WTC11 (cell line): ENCODE data around the gene YIPF2. TPM values are rescaled to one million over a fixed set of nuclear protein-coding genes. Genes with fewer than 3 reads are reported as not detected.

Experiments
- AFF4 ChIP-seq: sonication (generic); formaldehyde crosslinking; IDR thresholded peaks from 2 replicates; pipeline ENCODE4 v1.8.1; 2023; ENCODE audit warnings: mild to moderate bottlenecking, missing genetic modification reagents, borderline replicate concordance
- ATF6 ChIP-seq: sonication (generic); formaldehyde crosslinking; IDR thresholded peaks from 2 replicates; pipeline ENCODE4 v1.8.1; 2023; ENCODE audit warnings: mild to moderate bottlenecking, missing genetic modification reagents
- ERG ChIP-seq: fragments of 250-450 bp; sonication (Bioruptor Pico); IDR thresholded peaks from 2 replicates; pipeline ENCODE4 v1.8.0; 2021; ENCODE audit warnings: mild to moderate bottlenecking
- ESRRA ChIP-seq: sonication (generic); formaldehyde crosslinking; IDR thresholded peaks from 2 replicates; pipeline ENCODE4 v1.8.1; 2022; ENCODE audit warnings: mild to moderate bottlenecking, missing genetic modification reagents, borderline replicate concordance
- GABPB1 ChIP-seq: sonication (generic); formaldehyde crosslinking; IDR thresholded peaks from 2 replicates; pipeline ENCODE4 v1.8.1; 2023; ENCODE audit warnings: mild to moderate bottlenecking, missing genetic modification reagents
- GTF2I ChIP-seq: fragments of 250-450 bp; sonication (Bioruptor Pico); conservative IDR thresholded peaks from 2 replicates; pipeline ENCODE4 v1.4.0; 2021; ENCODE audit warnings: mild to moderate bottlenecking
- JAZF1 ChIP-seq: fragments of 250-450 bp; sonication (Bioruptor Pico); IDR thresholded peaks from 2 replicates; pipeline ENCODE4 v1.9.0; 2021; ENCODE audit warnings: moderate library complexity, mild to moderate bottlenecking, inconsistent platforms
- JUN ChIP-seq: sonication (generic); formaldehyde crosslinking; IDR thresholded peaks from 2 replicates; pipeline ENCODE4 v1.8.0; 2023; ENCODE audit warnings: mild to moderate bottlenecking, missing genetic modification reagents
- KAT7 ChIP-seq: sonication (generic); formaldehyde crosslinking; IDR thresholded peaks from 2 replicates; pipeline ENCODE4 v1.8.1; 2023; ENCODE audit warnings: missing genetic modification reagents, mild to moderate bottlenecking, borderline replicate concordance
- SP1 ChIP-seq: sonication (generic); formaldehyde crosslinking; conservative IDR thresholded peaks from 2 replicates; pipeline ENCODE4 v1.8.1; 2022; ENCODE audit warnings: missing genetic modification reagents
- TEAD4 ChIP-seq: sonication (generic); formaldehyde crosslinking; IDR thresholded peaks from 2 replicates; pipeline ENCODE4 v1.8.0; 2022; ENCODE audit warnings: mild to moderate bottlenecking, missing genetic modification reagents
- ZNF232 ChIP-seq: sonication (generic); formaldehyde crosslinking; IDR thresholded peaks from 2 replicates; pipeline ENCODE4 v1.8.0; 2022; ENCODE audit warnings: mild to moderate bottlenecking, missing genetic modification reagents
- ZNF317 ChIP-seq: sonication (generic); formaldehyde crosslinking; IDR thresholded peaks from 2 replicates; pipeline ENCODE4 v1.8.1; 2023; ENCODE audit warnings: low read depth, mild to moderate bottlenecking, moderate library complexity, missing genetic modification reagents, borderline replicate concordance
- ZNF423 ChIP-seq: fragments of 250-450 bp; sonication (Bioruptor Pico); IDR thresholded peaks from 2 replicates; pipeline ENCODE4 v2.1.2; 2022; ENCODE audit warnings: mild to moderate bottlenecking, moderate library complexity
- ZNF671 ChIP-seq: fragments of 250-450 bp; sonication (Bioruptor Pico); IDR thresholded peaks from 2 replicates; pipeline ENCODE4 v1.8.0; 2021; ENCODE audit warnings: mild to moderate bottlenecking
- total RNA-seq: library from RNA; stranded (reverse); gene quantifications from 3 replicates; pipeline ENCODE4 v1.2.3, GENCODE V29; 2021
- TF ChIP-seq, protein P1 (sequence below): sonication (generic); formaldehyde crosslinking; IDR thresholded peaks from 2 replicates; pipeline ENCODE4 v1.8.0; 2023; ENCODE audit warnings: missing genetic modification reagents
- TF ChIP-seq, protein P2 (sequence below): sonication (generic); formaldehyde crosslinking; conservative IDR thresholded peaks from 2 replicates; pipeline ENCODE4 v1.8.1; 2023; ENCODE audit warnings: mild to moderate bottlenecking, low read depth, missing genetic modification reagents, moderate library complexity
- TF ChIP-seq, protein P3 (sequence below): sonication (generic); formaldehyde crosslinking; IDR thresholded peaks from 2 replicates; pipeline ENCODE4 v1.8.1; 2022; ENCODE audit warnings: low read depth, mild to moderate bottlenecking, moderate library complexity, missing genetic modification reagents, borderline replicate concordance
- TF ChIP-seq, protein P4 (sequence below): sonication (generic); formaldehyde crosslinking; IDR thresholded peaks from 2 replicates; pipeline ENCODE4 v1.8.0; 2022; ENCODE audit warnings: mild to moderate bottlenecking, missing genetic modification reagents
- TF ChIP-seq, protein P5 (sequence below): sonication (generic); formaldehyde crosslinking; IDR thresholded peaks from 2 replicates; pipeline ENCODE4 v1.8.1; 2023; ENCODE audit warnings: mild to moderate bottlenecking, missing genetic modification reagents, moderate library complexity
- TF ChIP-seq, protein P6 (sequence below): fragments of 200-600 bp; IDR thresholded peaks from 2 replicates; pipeline ENCODE4 v1.8.0; 2022; ENCODE audit warnings: antibody characterized with exemption

YIPF2 gene
- total RNA-seq, 1 experiment from 2014 or later, result 65.5 TPM

- TF ChIP-seq, protein P1, sequence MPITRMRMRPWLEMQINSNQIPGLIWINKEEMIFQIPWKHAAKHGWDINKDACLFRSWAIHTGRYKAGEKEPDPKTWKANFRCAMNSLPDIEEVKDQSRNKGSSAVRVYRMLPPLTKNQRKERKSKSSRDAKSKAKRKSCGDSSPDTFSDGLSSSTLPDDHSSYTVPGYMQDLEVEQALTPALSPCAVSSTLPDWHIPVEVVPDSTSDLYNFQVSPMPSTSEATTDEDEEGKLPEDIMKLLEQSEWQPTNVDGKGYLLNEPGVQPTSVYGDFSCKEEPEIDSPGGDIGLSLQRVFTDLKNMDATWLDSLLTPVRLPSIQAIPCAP, result peak; percentile 89
- TF ChIP-seq GABPB1 (CRISPR knock-in tag), result peak; percentile 64; the same call in 1 of the 2 replicates
- TF ChIP-seq TEAD4, result no peak
- TF ChIP-seq, protein P2, sequence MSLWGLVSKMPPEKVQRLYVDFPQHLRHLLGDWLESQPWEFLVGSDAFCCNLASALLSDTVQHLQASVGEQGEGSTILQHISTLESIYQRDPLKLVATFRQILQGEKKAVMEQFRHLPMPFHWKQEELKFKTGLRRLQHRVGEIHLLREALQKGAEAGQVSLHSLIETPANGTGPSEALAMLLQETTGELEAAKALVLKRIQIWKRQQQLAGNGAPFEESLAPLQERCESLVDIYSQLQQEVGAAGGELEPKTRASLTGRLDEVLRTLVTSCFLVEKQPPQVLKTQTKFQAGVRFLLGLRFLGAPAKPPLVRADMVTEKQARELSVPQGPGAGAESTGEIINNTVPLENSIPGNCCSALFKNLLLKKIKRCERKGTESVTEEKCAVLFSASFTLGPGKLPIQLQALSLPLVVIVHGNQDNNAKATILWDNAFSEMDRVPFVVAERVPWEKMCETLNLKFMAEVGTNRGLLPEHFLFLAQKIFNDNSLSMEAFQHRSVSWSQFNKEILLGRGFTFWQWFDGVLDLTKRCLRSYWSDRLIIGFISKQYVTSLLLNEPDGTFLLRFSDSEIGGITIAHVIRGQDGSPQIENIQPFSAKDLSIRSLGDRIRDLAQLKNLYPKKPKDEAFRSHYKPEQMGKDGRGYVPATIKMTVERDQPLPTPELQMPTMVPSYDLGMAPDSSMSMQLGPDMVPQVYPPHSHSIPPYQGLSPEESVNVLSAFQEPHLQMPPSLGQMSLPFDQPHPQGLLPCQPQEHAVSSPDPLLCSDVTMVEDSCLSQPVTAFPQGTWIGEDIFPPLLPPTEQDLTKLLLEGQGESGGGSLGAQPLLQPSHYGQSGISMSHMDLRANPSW (CRISPR knock-in tag), result 0 out of 2 replicates have a peak, but pooled peaks have one; percentile 95
- no peak for TF ChIP-seq GTF2I
- TF ChIP-seq ESRRA (CRISPR knock-in tag), result no peak
- peak; percentile 18; the same call in 1 of the 2 replicates for TF ChIP-seq ZNF423 (CRISPR knock-in tag)
- TF ChIP-seq, protein P3, sequence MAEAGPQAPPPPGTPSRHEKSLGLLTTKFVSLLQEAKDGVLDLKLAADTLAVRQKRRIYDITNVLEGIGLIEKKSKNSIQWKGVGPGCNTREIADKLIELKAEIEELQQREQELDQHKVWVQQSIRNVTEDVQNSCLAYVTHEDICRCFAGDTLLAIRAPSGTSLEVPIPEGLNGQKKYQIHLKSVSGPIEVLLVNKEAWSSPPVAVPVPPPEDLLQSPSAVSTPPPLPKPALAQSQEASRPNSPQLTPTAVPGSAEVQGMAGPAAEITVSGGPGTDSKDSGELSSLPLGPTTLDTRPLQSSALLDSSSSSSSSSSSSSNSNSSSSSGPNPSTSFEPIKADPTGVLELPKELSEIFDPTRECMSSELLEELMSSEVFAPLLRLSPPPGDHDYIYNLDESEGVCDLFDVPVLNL (CRISPR knock-in tag), result no peak
- TF ChIP-seq ZNF671 (CRISPR knock-in tag), result no peak
- no peak for TF ChIP-seq KAT7 (CRISPR knock-in tag)
- TF ChIP-seq, protein P4, sequence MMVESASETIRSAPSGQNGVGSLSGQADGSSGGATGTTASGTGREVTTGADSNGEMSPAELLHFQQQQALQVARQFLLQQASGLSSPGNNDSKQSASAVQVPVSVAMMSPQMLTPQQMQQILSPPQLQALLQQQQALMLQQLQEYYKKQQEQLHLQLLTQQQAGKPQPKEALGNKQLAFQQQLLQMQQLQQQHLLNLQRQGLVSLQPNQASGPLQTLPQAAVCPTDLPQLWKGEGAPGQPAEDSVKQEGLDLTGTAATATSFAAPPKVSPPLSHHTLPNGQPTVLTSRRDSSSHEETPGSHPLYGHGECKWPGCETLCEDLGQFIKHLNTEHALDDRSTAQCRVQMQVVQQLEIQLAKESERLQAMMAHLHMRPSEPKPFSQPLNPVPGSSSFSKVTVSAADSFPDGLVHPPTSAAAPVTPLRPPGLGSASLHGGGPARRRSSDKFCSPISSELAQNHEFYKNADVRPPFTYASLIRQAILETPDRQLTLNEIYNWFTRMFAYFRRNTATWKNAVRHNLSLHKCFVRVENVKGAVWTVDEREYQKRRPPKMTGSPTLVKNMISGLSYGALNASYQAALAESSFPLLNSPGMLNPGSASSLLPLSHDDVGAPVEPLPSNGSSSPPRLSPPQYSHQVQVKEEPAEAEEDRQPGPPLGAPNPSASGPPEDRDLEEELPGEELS (CRISPR knock-in tag), result peak; percentile 96
- TF ChIP-seq AFF4 (CRISPR knock-in tag), result no peak
- 0 out of 2 replicates have a peak, but pooled peaks have one; percentile 26 for TF ChIP-seq ZNF317
- peak; percentile 98 for TF ChIP-seq SP1 (CRISPR knock-in tag)
- TF ChIP-seq ZNF232, result no peak; the same call in 1 of the 2 replicates
- TF ChIP-seq, protein P5, sequence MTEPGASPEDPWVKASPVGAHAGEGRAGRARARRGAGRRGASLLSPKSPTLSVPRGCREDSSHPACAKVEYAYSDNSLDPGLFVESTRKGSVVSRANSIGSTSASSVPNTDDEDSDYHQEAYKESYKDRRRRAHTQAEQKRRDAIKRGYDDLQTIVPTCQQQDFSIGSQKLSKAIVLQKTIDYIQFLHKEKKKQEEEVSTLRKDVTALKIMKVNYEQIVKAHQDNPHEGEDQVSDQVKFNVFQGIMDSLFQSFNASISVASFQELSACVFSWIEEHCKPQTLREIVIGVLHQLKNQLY (CRISPR knock-in tag), result 0 out of 2 replicates have a peak, but pooled peaks have one; percentile 65
- TF ChIP-seq ERG (CRISPR knock-in tag), result no peak; the same call in 1 of the 2 replicates
- no peak for TF ChIP-seq JUN (CRISPR knock-in tag)
- no peak for TF ChIP-seq JAZF1
- no peak for TF ChIP-seq ATF6 (CRISPR knock-in tag)
- TF ChIP-seq, protein P6, sequence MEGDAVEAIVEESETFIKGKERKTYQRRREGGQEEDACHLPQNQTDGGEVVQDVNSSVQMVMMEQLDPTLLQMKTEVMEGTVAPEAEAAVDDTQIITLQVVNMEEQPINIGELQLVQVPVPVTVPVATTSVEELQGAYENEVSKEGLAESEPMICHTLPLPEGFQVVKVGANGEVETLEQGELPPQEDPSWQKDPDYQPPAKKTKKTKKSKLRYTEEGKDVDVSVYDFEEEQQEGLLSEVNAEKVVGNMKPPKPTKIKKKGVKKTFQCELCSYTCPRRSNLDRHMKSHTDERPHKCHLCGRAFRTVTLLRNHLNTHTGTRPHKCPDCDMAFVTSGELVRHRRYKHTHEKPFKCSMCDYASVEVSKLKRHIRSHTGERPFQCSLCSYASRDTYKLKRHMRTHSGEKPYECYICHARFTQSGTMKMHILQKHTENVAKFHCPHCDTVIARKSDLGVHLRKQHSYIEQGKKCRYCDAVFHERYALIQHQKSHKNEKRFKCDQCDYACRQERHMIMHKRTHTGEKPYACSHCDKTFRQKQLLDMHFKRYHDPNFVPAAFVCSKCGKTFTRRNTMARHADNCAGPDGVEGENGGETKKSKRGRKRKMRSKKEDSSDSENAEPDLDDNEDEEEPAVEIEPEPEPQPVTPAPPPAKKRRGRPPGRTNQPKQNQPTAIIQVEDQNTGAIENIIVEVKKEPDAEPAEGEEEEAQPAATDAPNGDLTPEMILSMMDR, result no peak
Measured at GRCh38 chr19:10960314-10961072, 32.1 kb upstream of the YIPF2 start, which contains the start of gene SMARCA4 (continued).
